GM12878 (cell line): ENCODE measurements around the gene BARHL1. TPM values are rescaled to one million over a fixed set of nuclear protein-coding genes. Genes with fewer than 3 reads are reported as not detected.

Experiments used
- ATAC-seq: fragments of 200-7000 bp; cut with Tn5 transposase; 3 replicates; pipeline ENCODE4 v1.9.1; 2020; ENCODE audit warnings: mild to moderate bottlenecking, moderate library complexity
- BruUV-seq: library from RNA; stranded (reverse); fragments of 400-500 nt; replicated peaks from 2 replicates; lab custom pipeline; 2021; lab: Mats Ljungman, UMichigan
- CTCF ChIA-PET: fragments of 300-600 bp; sonication (Branson Sonifier 250); formaldehyde crosslinking; extraction: SDS; loops from one replicate; lab custom pipeline; 2021; ENCODE audit warnings: inconsistent platforms; lab: Yijun Ruan, JAX
- POLR2A ChIA-PET: fragments of 350-600 bp; formaldehyde crosslinking; extraction: SDS; loops from one replicate; lab custom pipeline; 2021; ENCODE audit warnings: inconsistent platforms; lab: Charles Lee
- RAD21 ChIA-PET: fragments of 300-600 bp; sonication (Branson Sonifier 250); formaldehyde crosslinking; loops from one replicate; lab custom pipeline; 2023; ENCODE audit warnings: antibody characterized with exemption; ENCODE audit not compliant: unreplicated experiment; lab: Charles Lee
- SMC1A ChIA-PET: fragments of 300-600 bp; sonication (Branson Sonifier 250); formaldehyde crosslinking; loops from one replicate; lab custom pipeline; 2023; ENCODE audit not compliant: unreplicated experiment, uncharacterized antibody; lab: Charles Lee
- DNase-seq: peaks from one replicate; pipeline ENCODE4 v3.0.0-alpha.2; 2011; ENCODE audit warnings: low read depth, low spot score
- FAIRE-seq: peaks from 3 replicates; lab custom pipeline; 2011; peaks lifted over from hg19 to GRCh38; lab: Jason Lieb, UNC
- H2AFZ ChIP-seq: 2 replicates; pipeline ENCODE4 v1.6.0; 2011; ENCODE audit warnings: low read depth, low read length, control low read depth; ENCODE audit not compliant: control insufficient read depth
- H3K27ac ChIP-seq: 2 replicates; pipeline ENCODE4 v1.5.1; 2011; ENCODE audit warnings: control low read depth; ENCODE audit not compliant: control insufficient read depth, insufficient read depth
- H3K27me3 ChIP-seq, 2 experiments: replicated peaks in 1 of 2; 2 replicates each; pipeline versions ENCODE4 v1.6.0 to v1.6.1; 2011; ENCODE audit warnings: low read length in 1 of 2; ENCODE audit not compliant: control insufficient read depth in 2 of 2, insufficient read depth in 2 of 2
- H3K36me3 ChIP-seq, 2 experiments: 2 replicates each; pipeline ENCODE4 v1.5.1; 2011; ENCODE audit warnings: low read length in 1 of 2; ENCODE audit not compliant: control insufficient read depth in 2 of 2, insufficient read depth in 2 of 2
- H3K4me1 ChIP-seq: 2 replicates; pipeline ENCODE4 v1.6.1; 2011; ENCODE audit warnings: mild to moderate bottlenecking, low read length, moderate library complexity, mixed read lengths; ENCODE audit not compliant: control insufficient read depth, insufficient read depth
- H3K4me2 ChIP-seq: 2 replicates; pipeline ENCODE4 v1.6.0; 2011; ENCODE audit warnings: control low read depth; ENCODE audit not compliant: control insufficient read depth, insufficient read depth
- H3K4me3 ChIP-seq: fragments of 200-600 bp; sonication (generic); 2 replicates; pipeline ENCODE4 v1.5.1; 2016
- H3K79me2 ChIP-seq: 2 replicates; pipeline ENCODE4 v1.6.0; 2011; ENCODE audit warnings: low read length; ENCODE audit not compliant: control insufficient read depth, insufficient read depth
- H3K9ac ChIP-seq: 2 replicates; pipeline ENCODE4 v1.8.0; 2011; ENCODE audit warnings: low read length, control low read depth, mixed read lengths; ENCODE audit not compliant: control insufficient read depth, insufficient read depth
- H3K9me3 ChIP-seq: replicated peaks from 3 replicates; pipeline ENCODE4 v1.5.1; 2011; ENCODE audit warnings: mild to moderate bottlenecking, low read length; ENCODE audit not compliant: control insufficient read depth, insufficient read depth
- H4K20me1 ChIP-seq: 2 replicates; pipeline ENCODE4 v1.6.0; 2011; ENCODE audit not compliant: control insufficient read depth, insufficient read depth
- ATF7 ChIP-seq: fragments of 450-650 bp; IDR thresholded peaks from 2 replicates; pipeline ENCODE4 v1.6.1; 2016; ENCODE audit warnings: low read depth, mild to moderate bottlenecking
- CHD2 ChIP-seq: IDR thresholded peaks from 2 replicates; pipeline ENCODE4 v1.6.1; 2011; ENCODE audit warnings: low read depth, low read length, improper control_type of control experiment, borderline replicate concordance
- IKZF2 ChIP-seq, 2 experiments: fragments of 450-650 bp; IDR thresholded peaks; 2 replicates each; pipeline ENCODE4 v1.6.1; 2017; ENCODE audit warnings: mild to moderate bottlenecking in 2 of 2, moderate library complexity in 2 of 2
- MXI1 ChIP-seq: fragments of 150-350 bp; IDR thresholded peaks from 2 replicates; pipeline ENCODE4 v1.6.1; 2011; ENCODE audit warnings: low read depth, mild to moderate bottlenecking, inconsistent platforms, low read length, improper control_type of control experiment
- WRNIP1 ChIP-seq: IDR thresholded peaks from 2 replicates; pipeline ENCODE4 v1.6.1; 2011; ENCODE audit warnings: low read depth, low read length, improper control_type of control experiment, borderline replicate concordance
- WGBS: methylation state at CpG from one replicate; pipeline ENCODE4 v1.1.6; 2016; ENCODE audit warnings: low lambda C conversion rate; ENCODE audit not compliant: insufficient replicate concordance, insufficient coverage; ENCODE audit errors: missing lambda C conversion rate; 5-methylcytosine and 5-hydroxymethylcytosine counted together
- in situ Hi-C: fragments of 300-500 bp; cut with MboI; formaldehyde crosslinking; loops from 9 replicates; pipeline ENCODE4 v1.14.3; 2018; ENCODE audit warnings: mixed read lengths
- intact Hi-C: fragments of 100-400 bp; cut with micrococcal nuclease; formaldehyde crosslinking; loops from one replicate; pipeline ENCODE4 v1.14.2; 2022; ENCODE audit not compliant: unreplicated experiment
- polyA plus RNA-seq, 11 experiments: library from polyadenylated mRNA; depleted of rRNA in 4 of 11; unstranded in 6 of 11; stranded (reverse) in 5 of 11; fragments of >200 nt; fragmentation: Nextera tagmentation in 4 of 11; fragmentation: Illumina TruSeq in 1 of 11; extraction: Ambion mirVana in 4 of 11; extraction: Trizol in 1 of 11; gene quantifications; 1 replicate in 1 of 11; 2 replicates in 10 of 11; pipeline versions ENCODE4 v1.2.1 to v1.2.3, GENCODE V29; 2011 to 2016; ENCODE audit warnings: inconsistent platforms in 2 of 11, missing spikeins in 2 of 11, low read depth in 1 of 11
- total RNA-seq, 4 experiments: library from RNA; depleted of rRNA in 3 of 4; stranded (reverse); fragments of >200 nt in 3 of 4; fragmentation: Illumina TruSeq in 1 of 4; extraction: Trizol in 1 of 4; gene quantifications; 2 replicates each; pipeline versions ENCODE4 v1.2.1 to v1.2.3, GENCODE V29; 2013 to 2021
- TF ChIP-seq, protein P1 (sequence below): IDR thresholded peaks from 2 replicates; pipeline ENCODE4 v1.6.1; 2012; ENCODE audit warnings: mild to moderate bottlenecking, low read depth, low read length
- TF ChIP-seq, protein P2 (sequence below): fragments of 450-650 bp; conservative IDR thresholded peaks from 2 replicates; pipeline ENCODE4 v1.6.1; 2017; ENCODE audit warnings: mild to moderate bottlenecking, moderate library complexity

Gene BARHL1
- total and polyA plus RNA-seq, 10 of the 15 experiments (the other 5 are each of a cell fraction or from before 2014, with no cell fraction given): not detected

DNA sequence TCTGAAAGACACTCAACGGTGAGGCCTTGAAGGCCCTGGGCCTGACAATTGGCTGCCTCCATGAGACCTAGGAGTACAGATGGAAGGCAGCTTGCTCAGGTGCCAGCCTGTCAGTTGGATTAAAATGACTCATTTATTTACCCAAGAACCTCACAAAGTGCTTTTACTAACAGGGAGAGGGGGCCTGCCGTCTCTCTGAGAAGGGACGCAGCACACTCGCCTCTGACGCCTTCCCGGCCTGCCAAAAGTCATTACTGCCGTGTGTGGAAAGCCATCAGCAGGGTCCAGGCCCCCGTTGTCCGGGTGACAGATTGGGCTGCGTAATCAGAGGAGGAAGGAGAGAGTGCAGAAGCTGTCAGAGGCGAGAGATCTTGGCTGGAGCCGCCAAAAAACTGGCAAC lies 54.9 kb downstream of the BARHL1 start:
- POLR2A ChIA-PET: no interaction called here
- CTCF ChIA-PET: no interaction called here
- no peaks in the 10 kb centered on the region for H4K20me1 ChIP-seq
- H3K27ac ChIP-seq: no peak overlapping the region
- H3K4me1 ChIP-seq: no peaks in the 10 kb centered on the region
- H3K36me3 ChIP-seq: peaks cover 4 to 26% of the 10 kb centered on the region in 2 experiments
- no peak overlapping the region for H3K9ac ChIP-seq
- no peaks in the 10 kb centered on the region for H3K9me3 ChIP-seq
- FAIRE-seq: no peak
- intact Hi-C loops: no loop called here
- TF ChIP-seq ATF7: no peak
- TF ChIP-seq IKZF2 (IDR thresholded peaks at IDR 0.05): no peak
- TF ChIP-seq WRNIP1: no peak
- TF ChIP-seq, protein P1, sequence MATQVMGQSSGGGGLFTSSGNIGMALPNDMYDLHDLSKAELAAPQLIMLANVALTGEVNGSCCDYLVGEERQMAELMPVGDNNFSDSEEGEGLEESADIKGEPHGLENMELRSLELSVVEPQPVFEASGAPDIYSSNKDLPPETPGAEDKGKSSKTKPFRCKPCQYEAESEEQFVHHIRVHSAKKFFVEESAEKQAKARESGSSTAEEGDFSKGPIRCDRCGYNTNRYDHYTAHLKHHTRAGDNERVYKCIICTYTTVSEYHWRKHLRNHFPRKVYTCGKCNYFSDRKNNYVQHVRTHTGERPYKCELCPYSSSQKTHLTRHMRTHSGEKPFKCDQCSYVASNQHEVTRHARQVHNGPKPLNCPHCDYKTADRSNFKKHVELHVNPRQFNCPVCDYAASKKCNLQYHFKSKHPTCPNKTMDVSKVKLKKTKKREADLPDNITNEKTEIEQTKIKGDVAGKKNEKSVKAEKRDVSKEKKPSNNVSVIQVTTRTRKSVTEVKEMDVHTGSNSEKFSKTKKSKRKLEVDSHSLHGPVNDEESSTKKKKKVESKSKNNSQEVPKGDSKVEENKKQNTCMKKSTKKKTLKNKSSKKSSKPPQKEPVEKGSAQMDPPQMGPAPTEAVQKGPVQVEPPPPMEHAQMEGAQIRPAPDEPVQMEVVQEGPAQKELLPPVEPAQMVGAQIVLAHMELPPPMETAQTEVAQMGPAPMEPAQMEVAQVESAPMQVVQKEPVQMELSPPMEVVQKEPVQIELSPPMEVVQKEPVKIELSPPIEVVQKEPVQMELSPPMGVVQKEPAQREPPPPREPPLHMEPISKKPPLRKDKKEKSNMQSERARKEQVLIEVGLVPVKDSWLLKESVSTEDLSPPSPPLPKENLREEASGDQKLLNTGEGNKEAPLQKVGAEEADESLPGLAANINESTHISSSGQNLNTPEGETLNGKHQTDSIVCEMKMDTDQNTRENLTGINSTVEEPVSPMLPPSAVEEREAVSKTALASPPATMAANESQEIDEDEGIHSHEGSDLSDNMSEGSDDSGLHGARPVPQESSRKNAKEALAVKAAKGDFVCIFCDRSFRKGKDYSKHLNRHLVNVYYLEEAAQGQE: no peak
- TF ChIP-seq, protein P2, sequence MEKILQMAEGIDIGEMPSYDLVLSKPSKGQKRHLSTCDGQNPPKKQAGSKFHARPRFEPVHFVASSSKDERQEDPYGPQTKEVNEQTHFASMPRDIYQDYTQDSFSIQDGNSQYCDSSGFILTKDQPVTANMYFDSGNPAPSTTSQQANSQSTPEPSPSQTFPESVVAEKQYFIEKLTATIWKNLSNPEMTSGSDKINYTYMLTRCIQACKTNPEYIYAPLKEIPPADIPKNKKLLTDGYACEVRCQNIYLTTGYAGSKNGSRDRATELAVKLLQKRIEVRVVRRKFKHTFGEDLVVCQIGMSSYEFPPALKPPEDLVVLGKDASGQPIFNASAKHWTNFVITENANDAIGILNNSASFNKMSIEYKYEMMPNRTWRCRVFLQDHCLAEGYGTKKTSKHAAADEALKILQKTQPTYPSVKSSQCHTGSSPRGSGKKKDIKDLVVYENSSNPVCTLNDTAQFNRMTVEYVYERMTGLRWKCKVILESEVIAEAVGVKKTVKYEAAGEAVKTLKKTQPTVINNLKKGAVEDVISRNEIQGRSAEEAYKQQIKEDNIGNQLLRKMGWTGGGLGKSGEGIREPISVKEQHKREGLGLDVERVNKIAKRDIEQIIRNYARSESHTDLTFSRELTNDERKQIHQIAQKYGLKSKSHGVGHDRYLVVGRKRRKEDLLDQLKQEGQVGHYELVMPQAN: no peak
- TF ChIP-seq CHD2: no peak
- no peak for TF ChIP-seq MXI1
- TF ChIP-seq, all 136 proteins: peak for 0
- no TSS peak for BruUV-seq
- no peaks in the 10 kb centered on the region for H3K79me2 ChIP-seq
- RAD21 ChIA-PET: no interaction called here
- in situ Hi-C loops: no loop called here
- H2AFZ ChIP-seq: no peak overlapping the region
- no peaks in the 10 kb centered on the region for H3K27me3 ChIP-seq
- DNase-seq (no peak), ATAC-seq (no peak)
- WGBS: 96% methylated on average over 7 of the region's 12 CpGs
- H3K4me2 ChIP-seq: no peak overlapping the region
- H3K4me3 ChIP-seq: no peak overlapping the region
- SMC1A ChIA-PET: no interaction called here
